HG02981 (cell line): Measurements from ENCODE around the gene ENO1.

Experiments
- ATAC-seq: cut with Tn5 transposase; IDR thresholded peaks from one replicate; pipeline ENCODE4 v1.9.1; 2021; ENCODE audit warnings: mild to moderate bottlenecking, moderate library complexity; ENCODE audit not compliant: unreplicated experiment

The ENO1 gene

DNA sequence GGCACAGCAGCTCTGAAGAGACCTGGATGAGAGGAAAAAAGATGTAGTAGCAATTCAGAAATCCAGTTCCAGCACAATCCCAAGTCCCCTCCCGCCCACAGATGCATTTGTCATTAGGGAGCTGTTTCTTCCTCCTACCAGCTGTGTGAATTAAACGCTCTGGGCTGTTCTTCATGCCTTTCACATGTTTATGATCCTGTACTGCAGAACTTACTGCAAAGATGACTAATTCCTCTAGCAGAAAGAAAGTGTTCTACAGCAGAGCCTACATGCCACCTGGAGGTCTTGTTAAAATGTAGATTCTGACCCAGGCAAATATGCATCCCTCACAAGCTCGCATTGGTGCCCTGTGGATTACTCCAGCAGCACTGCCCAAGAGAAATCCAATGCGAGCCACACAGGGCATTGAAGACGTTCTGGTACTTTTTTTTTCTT, 6.5 kb downstream of the ENO1 start:
- no peak for ATAC-seq

DNA sequence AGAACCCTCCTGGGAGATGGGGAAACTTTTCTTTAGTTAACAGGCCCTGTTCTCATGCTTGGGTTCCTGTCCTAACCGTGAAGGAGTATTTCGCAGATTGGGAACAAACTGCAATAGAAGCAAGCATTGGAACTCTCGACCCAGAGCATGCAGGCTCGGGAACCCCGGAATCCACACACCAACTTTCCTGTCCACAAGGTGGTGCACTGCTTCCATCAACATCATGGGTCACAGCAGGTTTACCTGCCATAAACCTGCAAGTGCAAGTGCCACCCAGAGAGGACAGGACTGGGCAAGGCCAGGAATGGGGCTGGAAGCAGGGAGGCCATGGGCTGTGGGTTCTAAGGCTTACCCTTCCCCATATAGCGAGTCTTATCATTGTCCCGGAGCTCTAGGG, 6.9 kb downstream of the ENO1 start:
- no peak for ATAC-seq

DNA sequence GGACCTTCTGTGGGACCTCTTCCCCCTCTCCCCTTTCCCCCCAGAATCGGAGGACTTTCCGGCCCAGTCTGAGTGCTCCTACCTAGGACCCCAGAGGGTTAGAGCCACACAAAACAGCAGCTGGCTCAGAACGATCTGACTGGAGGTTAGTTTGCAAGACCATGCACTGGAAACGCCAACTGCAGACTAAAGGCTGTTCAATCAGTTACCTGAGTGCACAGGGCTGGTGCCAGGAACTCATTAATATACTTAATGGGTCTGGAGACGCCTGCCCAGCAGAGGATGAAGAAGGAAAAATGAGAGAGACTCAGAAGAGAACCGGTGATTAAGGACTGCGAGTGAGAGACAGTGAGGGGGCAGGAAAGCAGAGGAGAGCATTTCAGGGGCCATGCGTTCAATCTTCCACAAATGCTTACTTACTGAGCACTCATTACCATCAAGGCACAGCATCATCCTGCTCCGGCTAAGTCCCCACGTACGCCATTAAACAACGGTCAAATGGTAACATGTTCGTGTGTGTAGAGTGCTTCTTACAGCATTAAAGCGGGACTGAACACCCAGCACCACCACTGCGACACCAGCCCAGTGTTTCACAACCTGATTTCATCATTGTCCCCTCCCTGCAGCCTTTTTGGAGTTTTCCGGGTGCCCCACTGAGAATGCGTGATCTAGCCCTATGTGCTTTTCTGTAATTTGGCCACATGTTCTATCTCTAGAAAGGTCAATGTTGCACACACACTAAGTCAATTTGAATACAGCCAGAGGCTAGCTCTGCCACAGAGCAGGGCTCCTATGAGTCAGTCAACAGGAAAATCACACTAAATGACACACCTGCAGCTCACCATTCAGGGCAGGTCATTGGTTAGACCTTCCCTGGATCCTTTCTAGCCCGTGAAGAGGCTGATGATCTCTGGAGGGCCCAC, 7.6 kb downstream of the ENO1 start:
- ATAC-seq: no peak

DNA sequence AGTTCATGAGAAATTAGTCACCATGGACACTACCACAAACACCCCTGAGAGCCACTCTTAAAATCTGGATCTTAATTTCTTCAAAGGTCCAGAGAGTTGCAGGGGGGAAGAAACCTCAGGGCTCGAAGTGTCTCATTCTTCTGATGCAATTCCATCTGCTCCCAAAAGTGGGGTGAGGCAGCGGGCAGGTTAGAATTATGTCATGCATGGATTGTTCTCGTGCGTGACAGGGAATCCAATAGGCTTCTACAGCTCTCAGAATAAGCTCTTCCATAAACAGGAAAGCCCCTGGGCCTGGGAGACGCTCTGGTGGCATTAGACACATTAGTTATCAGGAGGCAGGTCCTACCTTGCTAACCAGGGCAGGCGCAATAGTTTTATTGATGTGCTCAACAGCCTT, 8.4 kb downstream of the ENO1 start:
- no peak for ATAC-seq

DNA sequence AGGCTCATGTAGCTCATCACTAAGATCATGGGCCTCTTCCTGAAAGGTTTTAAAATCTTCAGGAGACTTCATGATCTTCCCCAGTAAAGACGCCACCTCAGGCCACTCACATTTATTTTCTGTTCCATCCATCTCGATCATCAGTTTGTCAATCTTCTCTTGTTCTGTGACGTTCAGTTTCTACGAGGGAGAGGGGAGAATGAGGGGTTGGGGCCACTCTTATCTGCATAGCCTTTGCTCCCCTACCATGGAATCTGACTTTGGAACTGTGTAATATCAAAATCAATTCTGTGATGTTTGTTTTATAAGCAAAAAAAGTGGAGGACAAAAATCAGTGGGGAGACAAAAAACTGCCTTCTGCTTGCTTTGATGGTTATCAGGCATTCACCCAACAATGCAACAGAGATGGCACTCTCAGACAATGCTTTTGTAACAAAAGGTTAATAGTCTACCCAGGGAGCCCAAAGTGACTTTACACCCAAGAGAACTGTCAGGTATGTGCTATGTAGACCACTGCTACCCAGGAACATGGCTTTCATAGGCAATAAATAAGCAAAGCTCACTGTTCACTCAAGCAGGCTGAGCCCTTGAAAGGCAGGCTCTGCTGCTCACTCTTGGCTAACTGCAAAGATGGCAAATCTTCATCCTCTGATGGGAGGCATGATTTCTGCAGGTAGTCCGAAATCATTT, 10.5 kb downstream of the ENO1 start:
- ATAC-seq: no peak

DNA sequence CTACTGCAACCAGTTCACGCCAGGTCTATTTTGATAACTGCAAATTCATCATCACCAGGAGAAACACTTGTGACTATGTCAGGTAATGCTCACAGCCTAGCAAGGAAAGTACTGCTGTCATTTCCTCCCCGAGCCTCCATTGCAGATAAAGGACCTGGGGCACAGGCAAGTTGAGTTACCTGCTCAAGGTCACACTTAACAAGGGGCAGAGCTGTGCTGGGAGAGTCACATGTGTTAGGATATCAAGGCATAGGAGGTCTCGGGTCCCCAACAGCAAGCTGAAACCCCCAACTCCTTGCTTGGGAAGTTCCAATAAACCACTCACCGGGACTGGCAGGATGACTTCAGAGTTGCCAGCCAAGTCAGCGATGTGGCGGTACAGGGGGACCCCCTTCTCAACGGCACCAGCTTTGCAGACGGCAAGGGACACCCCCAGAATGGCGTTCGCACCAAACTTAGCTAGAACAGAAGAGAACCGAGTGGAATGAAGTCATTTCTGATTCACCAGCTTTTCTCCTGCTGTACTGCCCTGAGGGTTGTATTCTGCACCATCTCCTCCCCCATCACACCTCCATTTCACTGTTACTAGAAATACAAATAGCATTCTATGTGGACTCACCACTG, 11.6 kb downstream of the ENO1 start:
- ATAC-seq: no peak

DNA sequence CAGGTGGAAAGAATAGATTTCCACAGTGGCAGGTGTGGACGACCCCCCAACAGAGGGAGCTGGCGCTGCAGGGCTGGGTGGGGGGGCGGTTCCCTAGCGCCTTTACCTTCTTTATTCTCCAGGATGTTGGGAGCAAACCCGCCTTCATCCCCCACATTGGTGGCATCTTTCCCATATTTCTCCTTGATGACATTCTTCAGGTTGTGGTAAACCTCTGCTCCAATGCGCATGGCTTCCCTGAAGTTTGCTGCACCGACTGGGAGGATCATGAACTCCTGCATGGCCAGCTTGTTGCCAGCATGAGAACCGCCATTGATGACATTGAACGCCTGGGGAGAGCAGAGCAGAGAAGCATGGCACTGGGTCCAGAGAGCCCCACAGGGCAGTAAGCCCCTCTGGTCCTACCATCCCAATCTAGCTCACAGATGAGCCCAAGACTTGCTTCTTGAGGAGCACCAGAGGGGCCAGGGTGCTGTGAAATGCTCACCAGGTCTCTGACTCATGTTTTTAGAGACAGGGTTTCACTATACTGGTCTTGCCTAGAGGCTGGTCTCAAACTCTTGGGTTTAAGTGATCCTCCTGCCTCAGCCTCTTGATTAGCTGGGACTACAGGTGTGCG, 12.2 kb downstream of the ENO1 start:
- ATAC-seq: no peak

DNA sequence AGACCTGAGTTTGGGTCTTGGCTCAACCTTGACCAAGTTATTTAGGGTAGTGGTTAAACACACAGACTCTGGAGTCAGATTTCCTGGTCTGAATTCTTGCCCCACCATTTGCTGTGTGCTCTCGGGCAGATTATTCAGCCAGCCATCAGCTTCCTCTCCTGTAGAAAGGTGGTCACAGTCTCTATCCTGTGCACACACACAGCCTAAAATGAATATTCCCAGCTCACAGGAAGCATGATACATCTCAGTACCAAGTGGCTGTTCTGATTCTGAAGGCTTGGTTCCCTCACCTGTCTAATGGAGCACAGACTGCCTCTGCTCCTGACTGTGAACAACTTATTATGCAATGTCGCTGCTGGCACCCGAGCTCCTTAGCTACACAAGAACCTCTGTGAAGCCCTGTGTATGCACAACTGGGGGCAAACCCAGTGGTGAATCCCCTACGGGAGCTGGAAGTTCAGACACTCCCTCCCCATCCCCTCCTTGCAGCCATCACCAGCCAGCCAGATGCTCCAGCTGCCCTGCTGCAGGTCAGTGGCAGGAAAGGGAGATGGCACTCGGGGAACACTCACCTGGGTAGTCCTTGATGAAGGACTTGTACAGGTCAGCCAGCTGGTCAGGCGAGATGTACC, 13.7 kb downstream of the ENO1 start:
- no peak for ATAC-seq

DNA sequence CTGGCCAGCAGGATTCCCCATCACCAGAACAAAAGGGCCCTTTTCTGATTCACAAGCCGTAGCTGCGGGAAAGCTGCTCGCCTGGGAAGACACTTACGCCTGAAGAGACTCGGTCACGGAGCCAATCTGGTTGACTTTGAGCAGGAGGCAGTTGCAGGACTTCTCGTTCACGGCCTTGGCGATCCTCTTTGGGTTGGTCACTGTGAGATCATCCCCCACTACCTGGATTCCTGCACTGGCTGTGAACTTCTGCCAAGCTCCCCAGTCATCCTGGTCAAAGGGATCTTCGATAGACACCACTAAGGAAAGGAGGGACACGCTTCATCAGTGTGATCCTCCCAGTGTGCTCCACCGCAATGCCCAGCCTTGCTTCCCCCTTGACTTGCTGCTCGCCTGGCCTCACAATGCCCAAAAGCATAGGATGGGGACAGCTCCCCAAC, 14.7 kb downstream of the ENO1 start:
- no peak for ATAC-seq

DNA sequence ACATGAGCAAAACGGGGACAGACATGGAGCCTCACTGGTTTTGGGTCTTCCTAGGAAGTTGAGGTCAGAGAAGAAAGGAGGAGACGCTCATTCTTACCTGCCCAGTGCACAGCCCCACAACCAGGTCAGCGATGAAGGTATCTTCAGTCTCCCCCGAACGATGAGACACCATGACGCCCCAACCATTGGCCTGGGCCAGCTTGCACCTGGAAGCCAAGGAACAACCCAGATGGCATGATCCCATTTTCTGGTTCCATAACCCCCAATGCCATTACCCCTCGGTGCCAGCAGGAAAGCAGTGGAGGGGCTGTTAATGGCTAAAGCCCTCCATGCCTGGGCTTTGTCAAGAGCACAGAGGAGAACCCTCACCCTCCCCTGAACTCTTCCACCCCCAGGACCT, 15.3 kb downstream of the ENO1 start:
- ATAC-seq: no peak

DNA sequence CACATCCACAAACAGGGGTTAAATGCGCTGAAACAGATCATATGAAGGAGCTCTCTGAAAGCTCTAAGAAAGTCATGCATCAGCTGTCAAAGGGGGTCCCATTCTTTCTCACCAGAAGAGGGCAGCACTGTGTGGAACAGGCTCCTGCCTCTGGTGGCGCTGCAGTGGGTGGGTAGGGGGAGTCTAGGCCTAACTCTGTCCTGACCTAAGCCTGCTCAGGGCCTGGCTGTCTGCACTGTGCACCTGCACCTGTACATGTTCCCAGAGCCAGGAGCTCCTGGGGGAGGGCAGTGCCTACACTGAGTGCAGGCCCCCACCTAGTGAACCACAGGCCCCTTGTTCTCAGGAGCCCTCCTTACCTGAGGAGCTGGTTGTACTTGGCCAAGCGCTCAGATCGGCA, 16.0 kb downstream of the ENO1 start:
- no peak for ATAC-seq

DNA sequence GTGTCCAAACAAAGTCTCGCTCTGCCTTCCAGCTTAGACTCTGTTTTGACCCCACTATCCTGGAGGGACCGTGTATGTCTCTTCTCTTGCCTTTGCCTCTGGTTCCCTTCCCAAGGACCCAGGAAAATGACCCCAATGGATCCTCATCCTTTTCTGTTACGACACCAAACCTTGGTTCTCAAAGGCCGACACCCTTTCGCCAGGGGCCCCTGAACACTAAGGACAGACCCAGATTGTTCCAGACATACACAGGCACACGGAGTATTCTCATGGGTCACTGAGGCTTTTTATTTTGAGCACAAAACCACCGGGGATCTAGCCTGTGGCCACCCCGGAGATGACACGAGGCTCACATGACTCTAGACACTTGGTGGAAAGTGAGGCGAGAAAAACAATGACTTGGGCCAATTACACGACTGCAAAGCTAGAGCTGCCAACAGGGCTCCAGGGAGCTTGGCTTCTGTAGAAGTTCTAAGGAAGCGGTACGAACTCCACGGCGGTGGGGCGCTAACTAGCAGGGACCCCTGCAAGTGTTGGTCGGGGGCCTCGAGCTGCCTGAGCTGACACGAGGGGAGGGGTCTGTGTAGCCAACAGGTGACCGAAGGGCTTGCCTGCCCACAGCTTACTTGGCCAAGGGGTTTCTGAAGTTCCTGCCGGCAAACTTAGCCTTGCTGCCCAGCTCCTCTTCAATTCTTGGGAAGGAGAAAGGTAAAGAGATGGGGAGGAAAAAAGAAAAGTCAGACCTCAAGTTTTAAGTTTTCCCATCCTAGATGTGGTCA, 17.6 kb downstream of the ENO1 start:
- ATAC-seq: no peak

DNA sequence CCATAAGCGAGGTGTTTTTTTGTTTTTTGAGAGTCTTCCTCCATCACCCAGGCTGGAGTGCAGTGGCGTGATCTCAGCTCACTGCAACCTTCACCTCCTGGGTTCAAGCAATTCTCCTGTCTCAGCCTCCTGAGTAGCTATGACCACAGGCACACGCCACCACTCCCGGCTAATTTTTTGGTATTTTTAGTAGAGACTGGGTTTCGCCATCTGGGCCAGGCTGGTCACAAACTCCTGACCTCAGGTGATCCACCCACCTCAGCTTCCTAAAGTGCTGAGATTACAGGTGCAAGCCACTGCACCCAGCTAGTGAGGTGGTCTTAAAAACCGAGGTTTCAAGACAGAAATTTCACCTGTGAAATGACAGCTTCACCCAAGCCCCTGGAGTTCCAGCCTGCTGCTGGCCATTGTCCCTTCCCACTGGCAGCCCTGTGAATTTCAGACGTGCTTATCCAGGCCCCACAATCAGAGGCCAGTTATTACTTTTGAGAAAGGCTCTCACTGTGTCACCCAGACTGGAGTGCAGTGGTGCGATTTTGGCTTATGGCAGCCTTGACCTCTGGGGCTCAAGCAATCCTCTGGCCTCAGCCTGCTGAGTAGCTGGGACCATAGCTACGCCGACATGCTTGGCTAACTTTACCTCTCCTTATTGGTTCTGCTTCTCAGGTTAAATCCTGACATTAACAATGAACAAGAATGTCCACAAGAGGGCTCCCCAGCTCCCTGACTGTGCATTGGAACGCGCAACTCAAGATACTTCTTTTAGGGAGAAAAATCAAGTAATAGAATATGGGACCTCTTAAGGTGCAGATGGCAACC, 19.4 kb downstream of the ENO1 start:
- no peak for ATAC-seq

DNA sequence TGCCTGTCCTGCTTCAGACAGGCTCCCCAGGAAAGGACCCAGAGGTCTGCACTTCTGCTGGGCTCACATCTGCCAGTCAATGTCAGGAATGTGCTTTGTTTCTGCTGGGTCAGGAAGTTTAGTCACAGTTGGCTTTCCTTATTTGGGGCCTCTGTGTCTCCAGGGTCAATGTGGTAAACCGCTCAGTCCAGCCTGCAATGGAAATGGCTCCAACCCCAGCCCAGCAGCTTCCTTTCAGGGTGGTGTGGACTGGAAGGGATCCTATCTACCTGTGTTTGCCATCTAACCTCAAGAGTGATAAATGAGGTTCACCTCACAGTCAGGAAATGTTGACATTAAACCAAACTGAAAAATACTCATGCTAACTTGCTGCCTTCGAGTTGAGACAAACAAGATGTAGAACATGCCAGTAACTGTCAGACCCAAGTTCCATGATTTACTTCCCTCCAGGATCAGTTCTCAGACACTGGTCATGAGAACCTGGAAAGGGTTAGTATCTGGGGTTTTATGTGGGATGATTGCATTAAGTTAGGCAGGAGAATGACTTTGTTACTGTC, 20.3 kb downstream of the ENO1 start:
- no peak for ATAC-seq

DNA sequence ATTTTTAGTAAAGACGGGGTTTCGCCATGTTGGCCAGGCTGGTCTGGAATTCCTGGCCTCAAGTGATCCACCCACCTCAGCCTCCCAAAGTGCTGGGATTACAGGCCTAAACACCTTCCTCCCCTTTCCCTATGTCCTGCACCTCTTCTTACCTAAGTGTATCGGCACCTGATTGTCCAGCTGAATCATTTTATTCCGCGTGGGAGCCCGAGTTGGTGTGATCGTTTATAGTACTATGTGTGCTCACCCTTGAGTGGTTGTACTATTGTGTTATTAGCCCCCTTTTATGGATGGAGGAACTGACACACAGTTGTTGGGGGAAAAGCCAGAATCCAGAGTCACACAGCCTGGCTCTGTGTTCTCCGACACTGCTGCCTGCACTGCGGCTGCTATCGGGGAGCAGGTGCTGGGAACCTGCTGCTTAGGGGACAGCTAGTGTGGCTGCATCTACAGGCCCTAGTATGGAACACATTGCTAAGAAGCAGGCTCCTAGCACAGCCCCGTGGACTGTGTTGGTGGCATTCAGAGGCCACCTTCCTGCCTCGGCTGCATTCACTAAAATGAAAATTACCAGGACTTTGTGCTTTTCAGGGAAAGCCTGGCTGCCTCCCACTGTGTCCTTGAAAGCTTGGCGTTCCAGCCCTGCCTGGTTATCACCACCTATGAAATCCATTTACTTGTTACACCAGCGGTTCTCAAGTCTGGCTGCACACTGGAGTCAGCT, 21.6 kb downstream of the ENO1 start:
- no peak for ATAC-seq

DNA sequence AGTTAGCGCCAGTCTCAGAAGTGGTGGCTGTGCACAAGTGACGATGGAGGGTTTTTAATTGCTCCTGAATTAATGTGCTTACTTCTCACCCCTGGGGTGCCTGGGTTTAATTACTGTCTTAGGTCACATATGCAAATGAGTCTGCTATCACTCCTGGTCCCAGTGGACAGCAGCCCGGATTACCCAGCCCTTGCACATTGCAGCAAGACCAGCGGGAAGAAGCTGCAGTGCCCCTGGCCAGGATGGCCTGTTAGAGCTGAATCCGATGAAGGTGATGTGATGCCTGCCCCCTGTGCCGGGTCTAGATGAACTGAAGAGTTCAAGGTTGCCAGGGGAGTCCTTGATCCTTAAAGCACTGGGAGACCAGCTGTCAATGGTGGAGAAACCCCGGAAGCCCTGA, 24.2 kb downstream of the ENO1 start:
- ATAC-seq: no peak

DNA sequence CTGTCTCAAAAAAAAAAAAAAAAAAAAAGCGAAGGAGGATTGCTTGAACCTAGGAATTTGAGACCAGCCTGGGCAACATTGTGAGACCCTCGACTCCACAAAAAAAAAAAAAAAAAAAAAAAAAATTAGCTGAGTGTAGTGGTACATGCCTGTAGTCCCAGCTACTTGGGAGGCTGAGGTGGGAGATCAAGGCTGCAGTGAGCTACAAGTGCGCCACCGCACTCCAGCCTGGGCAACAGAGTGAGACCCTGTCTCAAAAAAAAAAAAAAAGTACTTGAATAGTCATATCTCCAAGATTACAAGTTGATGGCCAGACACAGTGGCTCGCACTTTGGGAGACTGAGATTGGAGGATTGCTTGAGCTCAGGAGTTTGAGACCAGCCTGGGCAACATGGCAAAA, 27.4 kb downstream of the ENO1 start:
- ATAC-seq: no peak

DNA sequence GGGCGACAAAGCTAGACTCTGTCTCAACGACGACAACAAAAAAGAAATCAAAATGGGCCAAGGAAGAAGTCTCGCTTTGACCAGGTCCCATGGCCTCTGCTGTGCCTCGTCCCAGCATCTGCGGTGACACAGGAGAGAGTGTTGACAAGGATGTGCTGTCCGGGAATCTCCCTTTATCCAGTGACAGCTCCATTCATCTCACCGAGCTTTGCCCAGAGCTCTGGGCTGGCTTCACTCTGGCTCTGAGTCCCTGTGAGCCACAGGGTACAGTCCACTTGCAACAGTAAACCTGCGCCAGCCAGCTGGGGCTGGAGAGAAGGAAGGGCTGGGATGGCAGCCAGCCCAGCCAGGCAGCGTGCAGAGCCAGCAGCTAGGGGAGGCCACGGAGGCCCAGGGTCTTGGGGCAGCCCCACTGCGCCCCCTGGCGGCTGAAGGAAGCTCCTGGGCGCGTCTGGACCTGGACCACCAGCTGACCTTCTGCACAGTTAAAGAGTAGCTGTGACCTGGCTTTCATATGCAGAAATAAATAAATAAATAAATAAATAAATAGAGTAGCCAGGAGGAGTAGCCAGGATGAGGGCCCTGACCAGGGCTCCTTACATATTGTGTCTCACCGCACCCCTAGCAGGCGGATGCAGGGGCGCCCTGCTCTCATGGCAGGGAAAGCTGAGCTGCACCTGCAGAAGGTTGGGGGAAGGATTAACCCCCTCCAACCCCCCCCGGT, 29.7 kb downstream of the ENO1 start:
- ATAC-seq: no peak
